Stomach (tissue), 4 donors: ENCODE results near the gene OR2B2.
"Not testable (repeated sequence)": the region's sequence is repeated elsewhere in the genome, so short reads cannot be mapped to it uniquely, and the experiment has no call there.

Source experiments
- CTCF ChIP-seq, 7 experiments: fragments of 450-650 bp in 4 of 7; fragments of 200-600 bp in 3 of 7; sonication (generic) in 3 of 7; IDR thresholded peaks; one replicate each; pipeline ENCODE4 v1.5.1; 2016 to 2019; ENCODE audit warnings: antibody characterized with exemption in 7 of 7, control low read depth in 2 of 7, mild to moderate bottlenecking in 1 of 7
- EP300 ChIP-seq: sonication (generic); formaldehyde crosslinking; IDR thresholded peaks from one replicate; pipeline ENCODE4 v1.6.1; 2017; ENCODE audit warnings: antibody characterized with exemption
- POLR2A ChIP-seq, 4 donors: fragments of 450-650 bp; IDR thresholded peaks; one replicate each; pipeline ENCODE4 v1.6.1; 2016; ENCODE audit warnings: antibody characterized with exemption in 4 of 4, control low read depth in 2 of 4, mild to moderate bottlenecking in 1 of 4, moderate library complexity in 1 of 4
- POLR2AphosphoS5 ChIP-seq, 3 donors: sonication (generic); formaldehyde crosslinking; IDR thresholded peaks; one replicate each; pipeline ENCODE4 v1.6.1; 2016; ENCODE audit warnings: antibody characterized with exemption in 3 of 3

- not testable (repeated sequence) for TF ChIP-seq CTCF (IDR thresholded peaks at IDR 0.05); EP300; POLR2AphosphoS5 (IDR thresholded peaks at IDR 0.05); POLR2A (IDR thresholded peaks at IDR 0.05)
Observed at GRCh38 chr6:27943072-27943471, 30.9 kb upstream of the OR2B2 start.
